Urothelium cell line (cell line): ENCODE results near the gene ARHGEF7.

ENCODE experiments used
- DNase-seq: peaks from one replicate; pipeline ENCODE4 v3.0.0; 2011; ENCODE audit warnings: low spot score, mixed read lengths
- FAIRE-seq: peaks from 2 replicates; lab custom pipeline; 2011; peaks lifted over from hg19 to GRCh38; lab: Jason Lieb, UNC

Gene ARHGEF7

GRCh38 chr13:111099290-111099689 is 15.8 kb upstream of the ARHGEF7 start:
- DNase-seq (no peak), FAIRE-seq (no peak)

- FAIRE-seq (no peak), DNase-seq (no peak)
Measured at GRCh38 chr13:111110054-111110453, 5.1 kb upstream of the ARHGEF7 start.

- no peak for FAIRE-seq
- DNase-seq, result no peak
Measured at GRCh38 chr13:111111376-111111937, 3.7 kb upstream of the ARHGEF7 start.

- FAIRE-seq, result no peak
- DNase-seq, result no peak
Measured at GRCh38 chr13:111112196-111112595, 2.9 kb upstream of the ARHGEF7 start.

GRCh38 chr13:111114362-111115060 is 599 bp upstream of the ARHGEF7 start:
- no peak for DNase-seq
- FAIRE-seq, result no peak

GRCh38 chr13:111115965-111116521 is 933 bp downstream of the ARHGEF7 start:
- FAIRE-seq (no peak), DNase-seq (no peak)

- no peak for FAIRE-seq
Measured at GRCh38 chr13:111116856-111117255, 1.7 kb downstream of the ARHGEF7 start.

GRCh38 chr13:111117289-111117688 is 2.2 kb downstream of the ARHGEF7 start:
- DNase-seq (no peak), FAIRE-seq (no peak)

More at GRCh38 chr13:111116856-111117255, 1.7 kb downstream of the ARHGEF7 start:
- no peak for DNase-seq

- FAIRE-seq (no peak), DNase-seq (no peak)
Measured at GRCh38 chr13:111117961-111118360, 2.9 kb downstream of the ARHGEF7 start.

- DNase-seq, result no peak
- no peak for FAIRE-seq
Measured at GRCh38 chr13:111118898-111119607, 3.9 kb downstream of the ARHGEF7 start.

GRCh38 chr13:111119966-111120365 is 4.9 kb downstream of the ARHGEF7 start:
- no peak for FAIRE-seq
- DNase-seq, result no peak

- FAIRE-seq, result no peak
- no peak for DNase-seq
Measured at GRCh38 chr13:111120422-111120821, 5.3 kb downstream of the ARHGEF7 start.

GRCh38 chr13:111120913-111121312 is 5.8 kb downstream of the ARHGEF7 start:
- DNase-seq (no peak), FAIRE-seq (no peak)

- DNase-seq (no peak), FAIRE-seq (no peak)
Measured at GRCh38 chr13:111121506-111121905, 6.4 kb downstream of the ARHGEF7 start.

- no peak for FAIRE-seq
Measured at GRCh38 chr13:111122056-111122455, 6.9 kb downstream of the ARHGEF7 start.

GRCh38 chr13:111122631-111123030 is 7.5 kb downstream of the ARHGEF7 start:
- DNase-seq (no peak), FAIRE-seq (no peak)

More at GRCh38 chr13:111122056-111122455, 6.9 kb downstream of the ARHGEF7 start:
- DNase-seq, result no peak

GRCh38 chr13:111123221-111123620 is 8.1 kb downstream of the ARHGEF7 start:
- FAIRE-seq (no peak), DNase-seq (no peak)

GRCh38 chr13:111123649-111124048 is 8.5 kb downstream of the ARHGEF7 start:
- FAIRE-seq (no peak), DNase-seq (no peak)

GRCh38 chr13:111126509-111126908 is 11.4 kb downstream of the ARHGEF7 start:
- DNase-seq (no peak), FAIRE-seq (no peak)

GRCh38 chr13:111129465-111130115 is 14.5 kb downstream of the ARHGEF7 start:
- no peak for DNase-seq
- no peak for FAIRE-seq

- no peak for DNase-seq
- FAIRE-seq, result no peak
Measured at GRCh38 chr13:111130116-111130508, 15.0 kb downstream of the ARHGEF7 start.
